Duodenal mucosa (tissue), 2 donors: Measurements from ENCODE around the gene EIF1AX.

Experiments used
- H3K27ac ChIP-seq: one replicate; pipeline ENCODE4 v1.7.0; 2013; ENCODE audit warnings: low read depth, low read length
- H3K27me3 ChIP-seq, 2 donors: one replicate each; pipeline ENCODE4 v1.7.0; 2013; ENCODE audit warnings: low read length in 2 of 2, control low read depth in 1 of 2; ENCODE audit not compliant: insufficient read depth in 2 of 2, control insufficient read depth in 1 of 2
- H3K36me3 ChIP-seq, 2 donors: one replicate each; pipeline ENCODE4 v1.7.0; 2013; ENCODE audit warnings: low read length in 2 of 2, control low read depth in 1 of 2; ENCODE audit not compliant: insufficient read depth in 2 of 2, control insufficient read depth in 1 of 2
- H3K4me1 ChIP-seq, 2 donors: one replicate each; pipeline ENCODE4 v1.7.0; 2013; ENCODE audit warnings: low read length in 2 of 2, control low read depth in 1 of 2; ENCODE audit not compliant: insufficient read depth in 2 of 2, control insufficient read depth in 1 of 2
- H3K4me3 ChIP-seq, 2 donors: one replicate each; pipeline ENCODE4 v1.7.0; 2013; ENCODE audit warnings: low read length in 2 of 2, low read depth in 1 of 2
- H3K9ac ChIP-seq, 2 donors: one replicate each; pipeline ENCODE4 v1.7.0; 2013; ENCODE audit warnings: low read length in 2 of 2, low read depth in 1 of 2
- H3K9me3 ChIP-seq, 2 donors: one replicate each; pipeline ENCODE4 v1.7.0; 2013; ENCODE audit warnings: low read length in 2 of 2, control low read depth in 1 of 2; ENCODE audit not compliant: control insufficient read depth in 1 of 2

The EIF1AX gene

DNA sequence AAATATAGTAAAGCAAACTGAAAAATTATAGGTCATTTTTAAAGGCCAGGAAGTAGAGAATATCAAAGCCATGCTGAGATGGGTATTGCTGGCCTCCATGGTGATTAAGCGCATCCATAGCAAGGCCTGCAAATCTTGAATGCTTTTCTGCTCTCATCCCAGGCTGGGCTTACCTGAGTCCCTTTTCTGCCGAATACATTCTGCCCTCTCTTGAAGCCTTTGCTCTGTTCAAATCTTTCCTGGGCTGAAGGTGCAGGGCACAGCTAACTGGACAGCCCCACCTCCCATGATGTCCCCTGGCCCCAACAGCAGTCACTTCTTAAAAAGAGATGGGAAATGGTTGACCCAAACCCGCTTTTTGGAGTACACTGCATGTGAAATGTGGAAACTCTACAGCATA is 10.1 kb upstream of the EIF1AX start:
- Histone ChIP-seq H3K4me3 (no peak overlapping the region), H3K27me3 (no peaks in the 10 kb centered on the region), H3K36me3 (peaks cover 14 to 27% of the 10 kb centered on the region in 2 donors), H3K4me1 (no peaks in the 10 kb centered on the region), H3K9ac (no peak overlapping the region), H3K27ac (no peak overlapping the region), H3K9me3 (no peaks in the 10 kb centered on the region)

GRCh38 chrX:20149326-20149725 is 7.7 kb upstream of the EIF1AX start:
- H3K4me3 ChIP-seq, result no peak overlapping the region
- H3K4me1 ChIP-seq, result no peaks in the 10 kb centered on the region
- no peak overlapping the region for H3K27ac ChIP-seq
- H3K9ac ChIP-seq, result no peak overlapping the region
- no peaks in the 10 kb centered on the region for H3K9me3 ChIP-seq
- H3K36me3 ChIP-seq, result peaks cover 5 to 9% of the 10 kb centered on the region in 2 donors
- H3K27me3 ChIP-seq, result no peaks in the 10 kb centered on the region

DNA sequence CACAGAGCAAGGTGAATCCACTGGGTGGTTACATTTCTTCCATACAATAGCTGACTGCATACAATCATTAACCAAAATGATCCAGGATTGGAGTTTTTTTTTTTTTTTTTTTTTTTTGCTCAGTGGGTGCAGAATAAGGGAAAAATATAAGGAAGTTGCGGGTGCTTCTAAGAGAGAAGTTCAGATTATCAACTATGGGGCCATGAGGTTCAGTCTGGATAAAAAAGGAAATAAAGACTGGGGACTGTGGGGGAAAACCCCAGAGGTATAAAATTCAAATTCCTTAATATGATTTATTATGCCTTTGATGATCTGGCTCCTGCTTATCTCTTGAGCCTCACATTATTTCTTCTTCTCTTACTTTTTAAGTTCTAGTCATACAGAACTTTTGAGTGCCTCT is 5.9 kb upstream of the EIF1AX start:
- H3K4me3 ChIP-seq, result no peak overlapping the region
- no peaks in the 10 kb centered on the region for H3K27me3 ChIP-seq
- no peak overlapping the region for H3K9ac ChIP-seq
- H3K9me3 ChIP-seq, result no peaks in the 10 kb centered on the region
- H3K36me3 ChIP-seq, result peaks cover 2 to 5% of the 10 kb centered on the region in 2 donors
- H3K27ac ChIP-seq, result no peak overlapping the region
- no peaks in the 10 kb centered on the region for H3K4me1 ChIP-seq

GRCh38 chrX:20144491-20144890 is 2.9 kb upstream of the EIF1AX start:
- no peak overlapping the region for H3K4me3 ChIP-seq
- H3K9ac ChIP-seq, result no peak overlapping the region
- peaks cover 3 to 6% of the 10 kb centered on the region in 2 donors for H3K4me1 ChIP-seq
- no peaks in the 10 kb centered on the region for H3K9me3 ChIP-seq
- no peaks in the 10 kb centered on the region for H3K27me3 ChIP-seq
- H3K27ac ChIP-seq, result no peak overlapping the region
- no peaks in the 10 kb centered on the region for H3K36me3 ChIP-seq

DNA sequence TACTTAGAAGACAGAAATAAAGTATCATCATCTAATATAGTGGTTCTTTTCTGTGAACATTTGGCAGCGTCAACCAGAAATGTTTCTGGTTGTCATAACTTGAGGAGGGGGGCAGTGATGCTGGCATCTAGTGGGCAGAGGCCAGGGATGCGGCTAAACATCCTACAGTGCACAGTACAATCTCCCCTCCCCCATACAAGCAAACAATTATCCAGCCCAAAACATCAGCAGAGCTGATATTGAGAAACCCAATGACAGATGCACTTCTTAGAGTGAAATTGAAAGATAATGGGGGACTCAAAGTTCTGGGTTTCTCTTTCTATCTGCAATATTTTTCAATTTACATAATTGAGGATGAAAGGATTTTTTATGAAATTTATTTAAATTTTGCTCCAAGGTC is 1.9 kb upstream of the EIF1AX start:
- H3K9me3 ChIP-seq, result no peaks in the 10 kb centered on the region
- H3K36me3 ChIP-seq, result no peaks in the 10 kb centered on the region
- H3K4me1 ChIP-seq, result peaks cover 8 to 11% of the 10 kb centered on the region in 2 donors
- no peak overlapping the region for H3K9ac ChIP-seq
- no peaks in the 10 kb centered on the region for H3K27me3 ChIP-seq
- no peak overlapping the region for H3K4me3 ChIP-seq
- no peak overlapping the region for H3K27ac ChIP-seq

DNA sequence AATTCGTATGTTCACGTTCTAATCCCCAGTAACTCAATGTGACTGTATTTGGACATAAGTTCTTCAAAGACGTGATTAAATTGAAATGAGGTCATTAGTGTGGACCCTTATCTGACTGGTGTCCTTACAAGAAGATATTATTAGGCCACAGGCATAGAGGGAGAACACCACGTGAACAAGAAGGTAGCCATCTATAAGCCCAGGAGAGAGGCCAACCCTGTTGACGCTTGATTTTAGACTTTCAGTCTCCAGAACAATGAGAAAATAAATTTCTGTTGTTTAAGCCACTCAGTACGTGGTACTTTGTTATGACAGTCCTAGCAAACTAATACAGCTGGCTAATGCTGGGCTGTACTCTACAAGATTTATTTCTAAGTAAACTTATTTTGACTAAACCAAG is 1.5 kb upstream of the EIF1AX start:
- Histone ChIP-seq H3K9me3 (no peaks in the 10 kb centered on the region), H3K9ac (no peak overlapping the region), H3K4me1 (peaks cover 8 to 11% of the 10 kb centered on the region in 2 donors), H3K4me3 (no peak overlapping the region), H3K27ac (no peak overlapping the region), H3K36me3 (no peaks in the 10 kb centered on the region), H3K27me3 (no peaks in the 10 kb centered on the region)

DNA sequence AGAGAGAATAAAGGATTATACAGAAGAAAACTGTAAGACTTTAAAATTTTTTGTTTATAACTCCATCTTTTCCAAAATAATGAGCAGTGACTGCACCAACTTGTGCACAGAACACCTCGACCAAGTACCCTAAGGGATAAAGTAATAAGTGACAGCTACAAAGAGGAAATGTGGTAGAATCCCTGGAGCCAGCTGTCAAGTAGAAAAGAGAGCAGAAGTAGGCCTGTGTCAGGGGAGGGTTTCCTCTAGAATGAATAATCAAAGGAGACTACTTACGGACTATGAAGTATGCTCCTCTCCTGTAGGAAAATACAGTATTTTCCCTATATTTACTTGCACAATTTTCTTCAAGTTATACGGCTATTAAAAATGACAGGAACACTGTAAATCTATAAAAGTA is 1.2 kb downstream of the EIF1AX start:
- H3K4me1 ChIP-seq, result peaks cover 8 to 14% of the 10 kb centered on the region in 2 donors
- peak overlapping the region; percentile 83 to 86 for H3K4me3 ChIP-seq
- H3K9me3 ChIP-seq, result no peaks in the 10 kb centered on the region
- H3K27ac ChIP-seq, result no peak overlapping the region
- H3K27me3 ChIP-seq, result no peaks in the 10 kb centered on the region
- H3K9ac ChIP-seq, result peak overlapping the region in 1 of 2 donors; percentile 88
- peaks cover 0 to 8% of the 10 kb centered on the region in 2 donors for H3K36me3 ChIP-seq

DNA sequence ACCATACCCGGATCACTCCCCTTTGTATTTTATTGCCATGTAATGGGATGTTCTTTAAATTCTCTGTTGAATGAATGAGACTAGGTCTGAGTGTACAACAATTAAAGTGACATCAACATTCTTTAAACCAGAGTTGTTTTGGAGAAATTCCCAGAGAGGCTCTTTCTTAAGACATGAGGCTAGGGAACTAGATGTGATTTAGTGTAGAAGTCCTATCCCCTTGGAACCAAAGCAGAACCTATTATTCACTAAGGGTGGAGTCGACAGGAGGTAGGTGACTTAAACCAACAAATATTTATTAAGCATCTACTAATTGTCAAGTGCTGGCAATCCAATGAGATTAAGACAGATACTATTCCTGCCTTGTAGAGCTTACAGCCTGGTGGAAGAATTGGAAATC is 1.7 kb downstream of the EIF1AX start:
- Histone ChIP-seq H3K27me3 (no peaks in the 10 kb centered on the region), H3K36me3 (peaks cover 0 to 8% of the 10 kb centered on the region in 2 donors), H3K4me1 (peaks cover 8 to 14% of the 10 kb centered on the region in 2 donors), H3K9ac (peak overlapping the region in 1 of 2 donors; percentile 88), H3K27ac (no peak overlapping the region), H3K9me3 (no peaks in the 10 kb centered on the region), H3K4me3 (peak overlapping the region; percentile 83 to 86)

DNA sequence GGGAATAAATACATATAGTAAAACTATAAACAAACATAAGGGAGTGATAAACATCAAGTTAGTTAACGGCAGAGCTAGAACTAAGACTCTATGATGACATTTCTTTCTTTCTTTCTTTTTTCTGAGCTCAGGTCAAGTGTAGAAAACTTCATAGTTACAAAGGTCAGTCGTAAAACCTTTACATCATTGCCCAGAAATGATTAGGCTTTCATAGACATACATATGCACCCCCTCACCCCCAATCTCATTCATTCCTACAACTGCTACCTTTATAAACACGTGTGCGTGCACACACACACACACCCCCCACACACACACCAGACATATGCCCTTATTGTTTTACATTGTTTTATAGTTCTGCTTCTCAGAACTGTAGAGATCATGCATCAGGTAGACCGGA is 5.7 kb downstream of the EIF1AX start:
- no peaks in the 10 kb centered on the region for H3K27me3 ChIP-seq
- no peak overlapping the region for H3K4me3 ChIP-seq
- H3K9ac ChIP-seq, result no peak overlapping the region
- H3K9me3 ChIP-seq, result no peaks in the 10 kb centered on the region
- peaks cover 8 to 14% of the 10 kb centered on the region in 2 donors for H3K4me1 ChIP-seq
- H3K27ac ChIP-seq, result no peak overlapping the region
- H3K36me3 ChIP-seq, result peaks cover 0 to 19% of the 10 kb centered on the region in 2 donors

GRCh38 chrX:20132666-20133065 is 9.0 kb downstream of the EIF1AX start:
- H3K27ac ChIP-seq, result no peak overlapping the region
- H3K36me3 ChIP-seq, result peaks cover 0 to 27% of the 10 kb centered on the region in 2 donors
- no peaks in the 10 kb centered on the region for H3K27me3 ChIP-seq
- peaks cover 0 to 3% of the 10 kb centered on the region in 2 donors for H3K4me1 ChIP-seq
- no peaks in the 10 kb centered on the region for H3K9me3 ChIP-seq
- H3K4me3 ChIP-seq, result no peak overlapping the region
- H3K9ac ChIP-seq, result no peak overlapping the region

- peaks cover 0 to 19% of the 10 kb centered on the region in 2 donors for H3K36me3 ChIP-seq
- H3K9ac ChIP-seq, result no peak overlapping the region
- no peaks in the 10 kb centered on the region for H3K4me1 ChIP-seq
- no peak overlapping the region for H3K27ac ChIP-seq
- no peaks in the 10 kb centered on the region for H3K9me3 ChIP-seq
- no peaks in the 10 kb centered on the region for H3K27me3 ChIP-seq
- H3K4me3 ChIP-seq, result no peak overlapping the region
Observed at GRCh38 chrX:20130357-20130756, 11.3 kb downstream of the EIF1AX start.
